HG02885 (cell line): Measurements from ENCODE around the gene TPSD1.
"Not testable (repeated sequence)": the region's sequence is repeated elsewhere in the genome, so short reads cannot be mapped to it uniquely, and the experiment has no call there.

Source experiments
- ATAC-seq: cut with Tn5 transposase; IDR thresholded peaks from one replicate; pipeline ENCODE4 v1.9.1; 2021; ENCODE audit warnings: mild to moderate bottlenecking; ENCODE audit not compliant: unreplicated experiment, poor library complexity

Gene TPSD1

GRCh38 chr16:1255276-1256122 is at the start of gene TPSD1:
TPSD1 (plus strand) TSS chr16:1256069; CDS start chr16:1256281, 212 bp downstream.
- not testable (repeated sequence) for ATAC-seq

- no peak for ATAC-seq
Measured at GRCh38 chr16:1206326-1206725, 49.5 kb upstream of the TPSD1 start.

- no peak for ATAC-seq
Measured at GRCh38 chr16:1206786-1207185, 49.1 kb upstream of the TPSD1 start.

GRCh38 chr16:1208239-1208830 is 47.5 kb upstream of the TPSD1 start:
- ATAC-seq = no peak

- no peak for ATAC-seq
Measured at GRCh38 chr16:1209081-1209480, 46.8 kb upstream of the TPSD1 start.

- no peak for ATAC-seq
Measured at GRCh38 chr16:1210461-1210860, 45.4 kb upstream of the TPSD1 start.

- no peak for ATAC-seq
Measured at GRCh38 chr16:1211451-1212268, 44.2 kb upstream of the TPSD1 start.

GRCh38 chr16:1212616-1213194 is 43.2 kb upstream of the TPSD1 start:
- ATAC-seq = no peak

- ATAC-seq = no peak
Measured at GRCh38 chr16:1213231-1213630, 42.6 kb upstream of the TPSD1 start.

- no peak for ATAC-seq
Measured at GRCh38 chr16:1213796-1214372, 42.0 kb upstream of the TPSD1 start.

GRCh38 chr16:1214719-1215118 is 41.1 kb upstream of the TPSD1 start:
- ATAC-seq = no peak

GRCh38 chr16:1215574-1216295 is 40.1 kb upstream of the TPSD1 start:
- no peak for ATAC-seq

GRCh38 chr16:1216296-1216619 is 39.6 kb upstream of the TPSD1 start:
- ATAC-seq = no peak

GRCh38 chr16:1216681-1217400 is 39.0 kb upstream of the TPSD1 start:
- no peak for ATAC-seq

- ATAC-seq = no peak
Measured at GRCh38 chr16:1217526-1217925, 38.3 kb upstream of the TPSD1 start.

GRCh38 chr16:1218061-1218929 is 37.6 kb upstream of the TPSD1 start:
- ATAC-seq = no peak

- ATAC-seq = no peak
Measured at GRCh38 chr16:1218930-1219611, 36.8 kb upstream of the TPSD1 start.
